Hypothalamus (tissue), 51 donors: Measurements from ENCODE around the gene YJEFN3.

Experiments
- DNase-seq, 51 donors: peaks; one replicate each; lab custom pipeline; 2025; lab: John Stamatoyannopoulos, UW

Gene YJEFN3

GRCh38 chr19:19495614-19496603 lies 32.8 kb upstream of the YJEFN3 start:
- DNase-seq = no peak

- DNase-seq = no peak
These were observed 30.3 kb upstream of the YJEFN3 start for GRCh38 chr19:19498255-19498991.

- no peak for DNase-seq
These were observed 29.3 kb upstream of the YJEFN3 start for GRCh38 chr19:19499272-19499995.

- DNase-seq = no peak
These were observed 27.6 kb upstream of the YJEFN3 start for GRCh38 chr19:19500975-19501644.

- no peak for DNase-seq
These were observed 26.9 kb upstream of the YJEFN3 start for GRCh38 chr19:19501798-19502197.

- DNase-seq = no peak
These were observed 26.4 kb upstream of the YJEFN3 start for GRCh38 chr19:19502281-19502680.

GRCh38 chr19:19502808-19503602 lies 25.7 kb upstream of the YJEFN3 start:
- DNase-seq = no peak

- no peak for DNase-seq
These were observed 23.7 kb upstream of the YJEFN3 start for GRCh38 chr19:19504754-19505668.

- DNase-seq = no peak
These were observed 22.9 kb upstream of the YJEFN3 start for GRCh38 chr19:19505669-19506326.

GRCh38 chr19:19506592-19506991 lies 22.1 kb upstream of the YJEFN3 start:
- no peak for DNase-seq

GRCh38 chr19:19507354-19507753 lies 21.4 kb upstream of the YJEFN3 start:
- DNase-seq = no peak

GRCh38 chr19:19508217-19508616 lies 20.5 kb upstream of the YJEFN3 start:
- no peak for DNase-seq

- DNase-seq = no peak
These were observed 18.3 kb upstream of the YJEFN3 start for GRCh38 chr19:19510432-19510831.

- no peak for DNase-seq
These were observed 15.0 kb upstream of the YJEFN3 start for GRCh38 chr19:19513682-19514081.

- DNase-seq = peak in 18 of 51 donors; percentile 4 to 51 (median 27)
These were observed 14.5 kb upstream of the YJEFN3 start for GRCh38 chr19:19514215-19514657.

- no peak for DNase-seq
These were observed 13.7 kb upstream of the YJEFN3 start, which contains the start of gene TSSK6 for GRCh38 chr19:19514881-19515641. Gene TSSK6, minus strand, starts transcription at chr19:19515548. Its CDS starts 121 bp downstream, at chr19:19515427.
